Mesothelial cell of epicardium (in vitro differentiated cells): Measurements from ENCODE around the gene EFL1. TPM values are rescaled to one million over a fixed set of nuclear protein-coding genes. Genes with fewer than 3 reads are reported as not detected.
"Not testable (repeated sequence)": the region's sequence is repeated elsewhere in the genome, so short reads cannot be mapped to it uniquely, and the experiment has no call there.

Experiments used
- DNase-seq, 2 experiments: peaks; one replicate each; pipeline ENCODE4 v3.0.0; 2021; ENCODE audit warnings: low spot score in 2 of 2; ENCODE audit not compliant: unreplicated experiment in 2 of 2
- H3K27ac Mint-ChIP-seq: 2 replicates; pipeline ENCODE4 v1.8.0; 2021; ENCODE audit warnings: mixed read lengths
- H3K27me3 Mint-ChIP-seq: 2 replicates; pipeline ENCODE4 v1.8.0; 2021; ENCODE audit warnings: low read depth, mixed read lengths
- H3K36me3 Mint-ChIP-seq: 2 replicates; pipeline ENCODE4 v1.8.0; 2021; ENCODE audit warnings: mixed read lengths
- H3K4me1 Mint-ChIP-seq: 2 replicates; pipeline ENCODE4 v1.8.0; 2021; ENCODE audit warnings: mixed read lengths
- H3K4me3 Mint-ChIP-seq: 2 replicates; pipeline ENCODE4 v1.8.0; 2021; ENCODE audit warnings: mild to moderate bottlenecking, moderate library complexity, mixed read lengths
- H3K9me3 Mint-ChIP-seq: 2 replicates; pipeline ENCODE4 v1.8.0; 2021; ENCODE audit warnings: mixed read lengths
- total RNA-seq: library from RNA; stranded (reverse); gene quantifications from 3 replicates; pipeline ENCODE4 v1.2.1, GENCODE V29; 2021
- TF ChIP-seq, protein P1 (sequence below): fragments of 200-600 bp; sonication (generic); IDR thresholded peaks from one replicate; pipeline ENCODE4 v1.5.0; 2021; ENCODE audit warnings: antibody characterized with exemption; ENCODE audit not compliant: unreplicated experiment

Gene EFL1
- total RNA-seq = 18.9 to 24.5 TPM (median 23.0 TPM) in 3 replicates

DNA sequence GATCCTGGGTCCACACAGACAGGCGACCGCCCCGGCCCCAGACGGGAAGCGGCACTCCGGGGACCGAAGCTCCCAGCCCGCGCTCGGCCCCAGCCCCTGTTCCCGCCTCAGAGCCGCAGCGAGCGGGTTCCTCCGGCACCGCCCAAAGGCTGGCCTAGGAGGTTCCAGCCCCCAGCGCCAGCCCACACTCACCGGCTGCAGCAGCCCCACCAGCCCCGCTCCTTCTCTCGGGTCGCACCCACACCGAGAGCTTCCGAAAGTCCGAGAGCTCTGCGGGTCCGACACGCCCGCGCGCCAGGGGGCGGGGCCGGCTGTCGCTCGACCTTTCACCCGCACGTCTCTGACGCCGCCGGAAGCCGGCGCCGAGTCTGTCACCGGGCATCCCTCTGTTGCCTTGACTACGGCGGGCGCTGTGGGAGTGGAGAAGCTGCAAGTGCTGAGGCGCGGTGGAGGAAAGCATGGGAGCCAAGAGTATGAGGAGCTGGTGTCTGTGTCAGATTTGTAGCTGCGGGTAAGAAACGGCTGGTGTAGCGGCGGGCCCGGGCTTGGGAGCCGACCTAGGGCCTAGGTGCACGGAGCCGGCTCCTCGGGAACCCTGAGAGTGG is at the start of gene EFL1, which contains the start of gene SAXO2:
Gene EFL1, minus strand, starts transcription at position 313 of the 605 bp plus-strand sequence. CDS start 956 bp downstream, outside the sequence.
Gene SAXO2, plus strand, starts transcription at position 397 of the 605 bp plus-strand sequence. Its CDS starts 62 bp downstream, at position 459.
- H3K4me3 Mint-ChIP-seq = peak within 1 kb of the TSS; percentile 91
- TF ChIP-seq, protein P1, sequence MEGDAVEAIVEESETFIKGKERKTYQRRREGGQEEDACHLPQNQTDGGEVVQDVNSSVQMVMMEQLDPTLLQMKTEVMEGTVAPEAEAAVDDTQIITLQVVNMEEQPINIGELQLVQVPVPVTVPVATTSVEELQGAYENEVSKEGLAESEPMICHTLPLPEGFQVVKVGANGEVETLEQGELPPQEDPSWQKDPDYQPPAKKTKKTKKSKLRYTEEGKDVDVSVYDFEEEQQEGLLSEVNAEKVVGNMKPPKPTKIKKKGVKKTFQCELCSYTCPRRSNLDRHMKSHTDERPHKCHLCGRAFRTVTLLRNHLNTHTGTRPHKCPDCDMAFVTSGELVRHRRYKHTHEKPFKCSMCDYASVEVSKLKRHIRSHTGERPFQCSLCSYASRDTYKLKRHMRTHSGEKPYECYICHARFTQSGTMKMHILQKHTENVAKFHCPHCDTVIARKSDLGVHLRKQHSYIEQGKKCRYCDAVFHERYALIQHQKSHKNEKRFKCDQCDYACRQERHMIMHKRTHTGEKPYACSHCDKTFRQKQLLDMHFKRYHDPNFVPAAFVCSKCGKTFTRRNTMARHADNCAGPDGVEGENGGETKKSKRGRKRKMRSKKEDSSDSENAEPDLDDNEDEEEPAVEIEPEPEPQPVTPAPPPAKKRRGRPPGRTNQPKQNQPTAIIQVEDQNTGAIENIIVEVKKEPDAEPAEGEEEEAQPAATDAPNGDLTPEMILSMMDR = no peak
- no peaks in the 10 kb centered on the region for H3K27me3 Mint-ChIP-seq
- peaks cover 24% of the 10 kb centered on the region for H3K4me1 Mint-ChIP-seq
- peak; percentile 73 to 86 for DNase-seq
- H3K27ac Mint-ChIP-seq = peak within 1 kb of the TSS; percentile 70
- peaks cover 8% of the 10 kb centered on the region for H3K36me3 Mint-ChIP-seq
- H3K9me3 Mint-ChIP-seq = no peaks in the 10 kb centered on the region

DNA sequence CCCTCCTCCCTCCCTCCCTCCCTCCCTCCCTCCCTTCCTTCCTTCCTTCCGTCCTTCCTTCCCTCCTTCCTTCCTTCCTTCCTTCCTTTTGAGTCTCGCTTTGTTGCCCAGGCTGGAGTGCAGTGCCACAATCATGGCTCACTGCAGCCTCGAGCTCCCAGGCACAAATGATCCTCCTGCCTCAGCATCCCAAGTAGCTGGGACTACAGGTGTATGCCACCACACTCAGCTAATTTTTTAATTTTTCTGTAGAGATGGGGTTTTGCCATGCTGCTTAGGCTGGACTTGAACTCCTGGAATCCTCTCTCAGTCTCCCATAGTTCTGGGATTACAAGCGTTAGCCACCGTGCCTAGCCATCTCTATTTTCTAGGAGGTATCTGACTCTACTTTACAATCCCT is 48.8 kb upstream of the EFL1 start:
- not testable (repeated sequence) for DNase-seq, H3K27ac Mint-ChIP-seq, H3K4me3 Mint-ChIP-seq, H3K4me1 Mint-ChIP-seq, H3K36me3 Mint-ChIP-seq, H3K27me3 Mint-ChIP-seq
- H3K9me3 Mint-ChIP-seq = peaks cover 13% of the 10 kb centered on the region

DNA sequence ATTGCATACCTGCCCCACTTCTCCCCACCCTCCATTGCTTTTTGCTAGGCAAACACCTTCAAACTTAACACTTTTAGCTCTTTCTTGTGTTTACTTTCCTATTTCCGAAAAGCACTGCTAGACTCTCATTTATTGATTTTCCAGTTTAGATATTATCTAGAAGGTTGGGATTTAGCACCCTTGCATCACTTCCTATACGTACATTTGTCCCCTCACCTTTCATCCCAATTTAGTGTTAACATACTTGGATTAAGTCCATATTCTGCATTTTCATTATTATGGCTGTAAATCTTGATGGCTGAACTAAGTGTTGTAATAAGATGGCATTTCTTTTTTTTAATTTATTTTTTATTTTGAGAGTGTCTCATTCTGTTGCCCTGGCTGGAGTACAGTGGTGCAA is 47.3 kb upstream of the EFL1 start:
- TF ChIP-seq, protein P1 = no peak
- no peaks in the 10 kb centered on the region for H3K36me3 Mint-ChIP-seq
- H3K4me1 Mint-ChIP-seq = no peaks in the 10 kb centered on the region
- peaks cover 13% of the 10 kb centered on the region for H3K9me3 Mint-ChIP-seq
- no peak for DNase-seq
- no peak overlapping the region for H3K4me3 Mint-ChIP-seq
- H3K27ac Mint-ChIP-seq = no peak overlapping the region
- H3K27me3 Mint-ChIP-seq = peaks cover 9% of the 10 kb centered on the region

DNA sequence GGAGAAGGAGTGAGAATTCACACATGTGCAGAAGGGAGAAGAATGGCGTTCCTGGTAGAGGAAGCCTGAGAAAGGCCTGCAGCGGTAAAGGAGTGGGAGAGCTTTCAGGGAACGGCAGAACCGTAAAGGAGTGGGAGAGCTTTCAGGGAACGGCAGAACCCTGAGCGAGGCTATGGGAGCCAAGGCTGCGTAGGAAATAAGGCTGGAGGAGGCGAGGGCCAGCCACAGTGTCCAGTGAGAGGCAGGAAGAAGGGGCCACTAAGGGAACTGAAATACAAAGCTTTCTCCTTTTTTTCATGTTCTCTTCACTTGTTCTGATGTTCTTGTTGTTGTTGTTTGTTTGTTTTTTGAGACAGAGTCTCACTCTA is 45.2 kb upstream of the EFL1 start:
- Mint-ChIP-seq H3K27ac (no peak overlapping the region), H3K36me3 (no peaks in the 10 kb centered on the region), H3K4me3 (no peak overlapping the region), H3K27me3 (peaks cover 9% of the 10 kb centered on the region), H3K9me3 (peaks cover 13% of the 10 kb centered on the region), H3K4me1 (no peaks in the 10 kb centered on the region)
- DNase-seq = no peak
- TF ChIP-seq, protein P1 = no peak

DNA sequence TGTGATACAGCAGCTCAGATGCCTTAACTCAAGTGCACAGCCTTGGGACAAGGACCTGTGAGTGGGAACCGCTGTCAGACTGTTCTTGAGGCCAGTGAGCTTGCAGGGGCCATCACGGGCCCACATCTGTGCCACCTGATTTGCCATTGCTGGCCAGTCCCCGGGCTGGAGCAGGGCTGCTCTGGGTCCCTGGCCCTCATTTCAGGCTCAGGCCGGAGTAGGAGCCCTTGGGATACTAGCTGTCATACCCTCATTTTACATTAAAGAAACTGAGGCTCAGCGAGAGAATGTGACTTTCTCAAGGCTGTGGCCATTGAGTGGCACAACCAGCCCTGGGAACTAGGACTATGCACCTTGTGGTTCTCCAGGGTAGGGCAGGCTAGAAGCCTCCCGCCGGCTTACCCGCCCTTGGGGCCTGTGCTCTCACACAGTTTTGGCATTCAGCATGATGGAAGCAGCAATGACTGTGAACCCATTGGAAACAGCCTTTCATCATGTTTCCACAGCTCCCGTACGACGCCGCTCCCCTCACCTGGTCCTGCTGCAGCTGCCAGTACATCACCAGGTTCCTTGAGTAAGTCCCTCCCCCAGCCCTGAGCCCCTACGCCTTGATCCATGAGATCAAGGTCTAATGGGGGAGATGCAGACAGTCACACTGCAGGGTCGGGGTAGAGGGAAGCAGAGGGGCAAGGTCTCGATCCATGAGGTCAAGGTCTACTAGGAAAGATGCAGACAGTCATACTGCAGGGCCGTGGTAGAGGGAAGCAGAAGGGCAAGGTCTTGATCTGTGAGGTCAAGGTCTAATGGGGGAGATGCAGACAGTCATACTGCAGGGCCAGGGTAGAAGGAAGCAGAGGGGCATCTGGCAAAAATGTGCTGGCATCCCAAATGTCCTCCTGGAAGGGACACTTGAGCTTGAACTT is 44.5 kb upstream of the EFL1 start:
- H3K27me3 Mint-ChIP-seq = peaks cover 9% of the 10 kb centered on the region
- peaks cover 13% of the 10 kb centered on the region for H3K9me3 Mint-ChIP-seq
- peaks cover 1% of the 10 kb centered on the region for H3K4me1 Mint-ChIP-seq
- H3K36me3 Mint-ChIP-seq = no peaks in the 10 kb centered on the region
- TF ChIP-seq, protein P1 = no peak
- no peak overlapping the region for H3K4me3 Mint-ChIP-seq
- no peak overlapping the region for H3K27ac Mint-ChIP-seq
- peak in 1 of 2 experiments; percentile 33 for DNase-seq

DNA sequence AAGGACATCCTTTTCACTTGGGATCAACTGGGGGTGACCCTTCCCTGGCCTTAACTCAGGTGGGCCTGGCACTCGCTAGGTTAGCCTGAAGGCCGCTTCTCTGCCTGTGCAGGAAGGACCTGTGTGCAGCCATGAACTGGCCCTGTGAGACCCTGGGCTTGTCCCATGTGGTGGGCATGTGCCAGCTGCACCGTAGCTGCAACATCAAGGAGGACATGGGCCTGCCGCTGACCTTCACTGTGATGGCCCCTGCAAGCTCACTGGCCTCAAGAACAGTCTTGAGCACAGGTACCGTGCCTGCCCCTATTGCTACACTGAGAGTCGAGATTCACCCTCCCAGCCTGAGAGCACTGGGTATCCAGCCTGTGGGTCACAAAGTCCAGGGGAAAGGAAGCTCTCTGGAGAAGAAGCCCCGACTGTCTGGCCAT is 43.1 kb upstream of the EFL1 start:
- peak in 1 of 2 experiments; percentile 36 for DNase-seq
- peaks cover 3% of the 10 kb centered on the region for H3K27me3 Mint-ChIP-seq
- peaks cover 7% of the 10 kb centered on the region for H3K9me3 Mint-ChIP-seq
- TF ChIP-seq, protein P1 = no peak
- H3K36me3 Mint-ChIP-seq = no peaks in the 10 kb centered on the region
- H3K27ac Mint-ChIP-seq = no peak overlapping the region
- no peak overlapping the region for H3K4me3 Mint-ChIP-seq
- H3K4me1 Mint-ChIP-seq = peaks cover 7% of the 10 kb centered on the region
